Retinal pigment epithelial cell (primary cell): ENCODE results near the gene VASN.

Experiments
- DNase-seq: peaks from one replicate; pipeline ENCODE4 v3.0.0-alpha.2; 2010; ENCODE audit warnings: low read depth
- H3K4me3 ChIP-seq: 2 replicates; pipeline ENCODE4 v1.5.1; 2011; ENCODE audit warnings: mild to moderate bottlenecking, low read length, control low read depth, moderate library complexity
- TF ChIP-seq, protein P1 (sequence below): conservative IDR thresholded peaks from 2 replicates; pipeline ENCODE4 v1.5.1; 2011; ENCODE audit warnings: low read depth, low read length, control low read depth, inconsistent platforms

The VASN gene

DNA sequence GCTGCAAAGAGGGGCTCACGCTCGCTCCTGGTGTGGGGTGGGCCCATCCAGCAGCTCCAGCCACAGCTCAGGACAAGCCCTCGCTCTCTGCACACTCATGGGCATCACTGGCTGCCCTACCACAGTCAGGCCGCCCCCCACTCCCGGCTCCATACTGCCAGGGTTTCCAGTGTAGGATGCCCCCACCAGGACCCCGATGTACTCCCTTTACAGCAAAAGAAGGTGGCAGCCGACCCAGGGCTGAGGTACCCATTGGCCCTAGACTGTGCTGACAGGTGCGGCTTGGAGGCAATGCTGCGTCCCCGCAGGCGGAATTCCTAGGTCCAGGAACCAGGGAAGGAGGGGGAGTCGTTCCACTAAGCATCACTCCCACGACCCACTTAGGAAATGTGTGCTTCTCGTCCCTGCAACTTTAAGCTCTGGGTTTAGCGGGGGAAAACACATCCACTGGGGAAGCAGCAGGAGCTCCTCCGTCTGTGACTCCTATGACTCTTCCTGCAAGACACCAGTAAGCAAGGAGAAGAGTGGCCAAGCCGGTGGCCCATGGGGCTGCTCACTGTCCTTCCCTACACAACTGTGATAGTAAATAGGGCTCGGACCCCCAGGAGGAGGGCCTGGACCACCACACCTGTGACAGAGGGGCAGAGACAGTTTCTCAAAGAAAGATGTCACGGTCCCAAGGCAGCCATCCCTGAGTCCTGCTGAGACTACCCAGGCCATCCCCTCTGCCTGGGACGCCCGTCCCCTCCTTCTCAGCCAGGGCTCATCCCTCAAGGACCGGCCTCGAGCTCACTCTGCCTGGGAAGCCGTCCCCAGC is 31.7 kb downstream of the VASN start:
- DNase-seq, result no peak
- H3K4me3 ChIP-seq, result no peak overlapping the region
- TF ChIP-seq, protein P1, sequence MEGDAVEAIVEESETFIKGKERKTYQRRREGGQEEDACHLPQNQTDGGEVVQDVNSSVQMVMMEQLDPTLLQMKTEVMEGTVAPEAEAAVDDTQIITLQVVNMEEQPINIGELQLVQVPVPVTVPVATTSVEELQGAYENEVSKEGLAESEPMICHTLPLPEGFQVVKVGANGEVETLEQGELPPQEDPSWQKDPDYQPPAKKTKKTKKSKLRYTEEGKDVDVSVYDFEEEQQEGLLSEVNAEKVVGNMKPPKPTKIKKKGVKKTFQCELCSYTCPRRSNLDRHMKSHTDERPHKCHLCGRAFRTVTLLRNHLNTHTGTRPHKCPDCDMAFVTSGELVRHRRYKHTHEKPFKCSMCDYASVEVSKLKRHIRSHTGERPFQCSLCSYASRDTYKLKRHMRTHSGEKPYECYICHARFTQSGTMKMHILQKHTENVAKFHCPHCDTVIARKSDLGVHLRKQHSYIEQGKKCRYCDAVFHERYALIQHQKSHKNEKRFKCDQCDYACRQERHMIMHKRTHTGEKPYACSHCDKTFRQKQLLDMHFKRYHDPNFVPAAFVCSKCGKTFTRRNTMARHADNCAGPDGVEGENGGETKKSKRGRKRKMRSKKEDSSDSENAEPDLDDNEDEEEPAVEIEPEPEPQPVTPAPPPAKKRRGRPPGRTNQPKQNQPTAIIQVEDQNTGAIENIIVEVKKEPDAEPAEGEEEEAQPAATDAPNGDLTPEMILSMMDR, result no peak

DNA sequence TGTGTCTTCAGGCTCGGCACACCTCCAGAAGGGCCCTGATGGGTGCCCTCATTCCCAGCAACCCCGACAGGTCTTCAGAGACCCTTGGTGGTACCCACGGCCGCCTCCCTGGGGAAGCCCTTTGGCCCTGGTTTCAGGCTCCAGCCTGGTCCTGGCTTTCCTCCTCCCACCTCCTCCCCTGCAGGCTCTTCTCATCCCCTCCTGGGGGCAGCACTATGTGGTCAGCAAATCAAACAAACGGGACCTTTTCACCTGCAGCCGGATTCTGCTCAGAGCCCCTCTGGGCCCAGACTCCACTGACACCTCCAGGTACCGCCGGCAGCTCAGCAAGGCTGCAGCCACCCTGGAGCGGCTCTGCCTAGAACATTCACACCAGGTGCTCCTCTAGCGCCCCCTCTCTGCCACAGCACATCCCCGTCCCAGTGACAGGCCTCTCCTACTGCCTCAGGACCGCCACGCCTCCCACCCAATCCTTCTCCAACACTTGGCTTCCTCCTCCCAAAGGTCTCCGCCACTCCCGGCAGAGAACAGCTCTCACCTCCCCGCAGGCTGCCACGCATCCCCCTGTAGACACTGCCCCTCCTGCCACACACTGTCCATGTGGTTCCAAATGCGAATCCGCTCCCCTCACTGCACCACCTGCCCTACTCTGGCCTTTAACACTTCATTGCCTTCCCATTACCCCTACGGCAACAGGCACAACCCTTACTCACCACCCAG is 32.8 kb downstream of the VASN start:
- TF ChIP-seq, protein P1, result peak; percentile 88
- no peak for DNase-seq
- no peak overlapping the region for H3K4me3 ChIP-seq

- no peak for DNase-seq
- H3K4me3 ChIP-seq, result no peak overlapping the region
- TF ChIP-seq, protein P1, result no peak
Measured at GRCh38 chr16:4404967-4405696, 33.5 kb downstream of the VASN start.

- DNase-seq, result no peak
- TF ChIP-seq, protein P1, result no peak
- H3K4me3 ChIP-seq, result no peak overlapping the region
Measured at GRCh38 chr16:4407543-4408322, 36.1 kb downstream of the VASN start.

GRCh38 chr16:4408323-4408690 is 36.7 kb downstream of the VASN start:
- DNase-seq, result no peak
- TF ChIP-seq, protein P1, result no peak
- H3K4me3 ChIP-seq, result no peak overlapping the region

- no peak for DNase-seq
- no peak overlapping the region for H3K4me3 ChIP-seq
- TF ChIP-seq, protein P1, result peak; percentile 8
Measured at GRCh38 chr16:4409081-4409932, 37.7 kb downstream of the VASN start.
